Measurements from ENCODE around the gene TRPT1.
"Not testable (repeated sequence)": the region's sequence is repeated elsewhere in the genome, so short reads cannot be mapped to it uniquely, and the experiment has no call there.

The TRPT1 gene

DNA sequence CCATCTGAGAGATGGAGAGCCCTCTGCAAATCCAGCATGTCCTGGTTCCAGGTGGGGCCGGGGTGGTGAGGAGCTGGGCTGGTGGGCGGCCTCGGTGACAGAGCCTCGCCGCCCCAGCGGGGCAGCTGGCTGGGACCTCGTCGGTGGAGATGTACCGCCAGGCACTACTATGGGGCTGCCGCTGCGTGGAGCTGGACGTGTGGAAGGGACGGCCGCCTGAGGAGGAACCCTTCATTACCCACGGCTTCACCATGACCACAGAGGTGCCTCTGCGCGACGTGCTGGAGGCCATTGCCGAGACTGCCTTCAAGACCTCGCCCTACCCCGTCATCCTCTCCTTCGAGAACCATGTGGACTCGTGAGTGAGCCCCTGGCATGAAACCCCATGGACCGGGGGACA lies 32.4 kb upstream of the TRPT1 start:
- no peak for DNase-seq

GRCh38 chr11:64256300-64256699 lies 30.3 kb upstream of the TRPT1 start:
- no peak for DNase-seq

GRCh38 chr11:64255135-64256128 lies 29.4 kb upstream of the TRPT1 start:
- DNase-seq = no peak

GRCh38 chr11:64254326-64254725 lies 28.3 kb upstream of the TRPT1 start:
- DNase-seq = no peak

DNA sequence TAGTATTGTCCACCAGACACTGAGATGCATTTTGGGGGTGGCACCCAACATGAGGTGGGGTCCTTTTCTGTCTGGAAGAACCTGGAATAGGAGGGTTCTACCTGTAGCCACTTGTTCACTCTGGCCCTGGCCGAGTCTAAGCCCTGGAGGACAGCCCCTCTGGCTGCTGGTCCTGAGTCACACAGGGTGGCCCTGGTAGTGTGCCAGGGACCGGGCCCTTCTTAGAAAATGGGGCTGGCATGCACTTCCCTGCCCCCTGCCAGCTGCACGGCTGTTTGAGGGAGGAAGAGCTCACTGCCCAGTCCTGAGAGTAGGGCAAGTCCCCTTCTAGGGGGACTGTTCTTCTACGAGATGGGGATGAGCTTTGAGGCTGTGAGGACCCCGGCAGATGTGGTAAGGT lies 27.5 kb upstream of the TRPT1 start:
- no peak for DNase-seq

DNA sequence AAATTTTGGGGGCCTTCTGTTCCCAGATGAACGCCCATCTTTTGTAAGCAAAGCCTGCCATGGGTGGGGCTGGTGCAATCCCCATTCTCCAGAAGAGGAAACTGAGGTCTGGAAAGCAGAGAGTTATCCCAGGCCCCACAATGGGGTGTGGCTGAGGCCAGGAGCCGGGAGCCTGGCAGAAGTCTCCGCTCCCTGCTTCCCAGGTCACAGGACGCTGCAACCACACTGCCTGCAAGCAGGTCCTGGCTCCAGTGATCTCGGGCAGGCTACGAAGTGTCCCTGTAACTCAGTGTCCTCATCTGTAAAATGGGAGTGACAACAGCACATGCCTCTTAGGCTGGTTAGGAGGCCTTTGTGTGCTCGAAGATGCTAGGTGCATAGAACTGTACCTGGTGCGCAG lies 27.1 kb upstream of the TRPT1 start:
- DNase-seq = no peak

GRCh38 chr11:64252003-64252872 lies 26.3 kb upstream of the TRPT1 start:
- peak; percentile 62 for DNase-seq

DNA sequence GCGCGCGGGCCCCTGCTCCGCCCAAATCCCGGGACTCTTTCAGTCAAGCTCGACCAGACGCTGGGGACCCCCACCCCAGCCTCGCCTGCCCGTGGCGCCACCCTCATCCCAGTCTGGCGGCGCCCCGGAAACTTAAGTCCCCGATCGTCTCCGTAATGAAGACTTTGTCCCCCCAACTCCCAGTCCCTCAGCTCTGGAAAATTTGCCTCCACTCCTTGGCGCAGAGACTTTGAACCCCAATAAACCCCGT lies 25.7 kb upstream of the TRPT1 start:
- DNase-seq = no peak

DNA sequence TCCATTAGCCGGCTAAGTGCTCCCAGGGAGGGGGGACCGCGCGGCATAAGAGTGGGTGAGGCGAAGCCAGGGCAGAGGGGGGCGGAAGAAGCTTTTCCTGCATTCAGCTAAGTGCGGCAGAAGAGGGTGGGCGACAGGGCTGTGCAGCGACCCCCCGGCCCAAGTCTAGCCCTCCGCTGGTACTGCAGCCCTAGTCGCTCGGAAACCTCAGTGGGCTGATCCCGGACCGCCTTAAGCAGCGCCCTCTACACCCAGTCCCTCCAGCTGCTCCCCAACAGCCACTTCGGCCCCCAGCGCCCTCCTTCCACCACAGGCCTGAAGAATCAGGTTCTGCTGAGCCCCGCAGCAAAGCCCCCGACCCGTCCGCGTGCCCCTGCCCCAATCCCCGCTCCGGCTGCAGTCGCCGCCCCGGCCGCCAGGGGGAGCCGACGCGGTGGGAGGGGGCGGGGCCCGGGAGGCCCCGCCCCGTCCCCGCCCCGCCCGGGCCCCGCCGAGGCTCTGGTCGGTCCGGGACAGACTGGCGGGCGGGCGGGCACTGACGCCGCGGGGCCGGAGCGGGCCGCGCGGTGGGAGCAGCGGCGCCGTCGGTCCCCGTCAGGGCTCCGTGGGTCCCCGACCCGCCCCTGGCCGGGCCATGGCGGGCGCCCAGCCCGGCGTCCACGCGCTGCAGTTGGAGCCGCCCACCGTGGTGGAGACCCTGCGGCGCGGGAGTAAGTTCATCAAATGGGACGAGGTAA lies 25.2 kb upstream of the TRPT1 start, which contains the start of gene PLCB3:
Gene PLCB3 (plus strand): TSS at position 515 of the 737 bp plus-strand sequence. CDS start 120 bp downstream, at position 635.
- DNase-seq = peak; percentile 78

GRCh38 chr11:64250415-64251015 lies 24.5 kb upstream of the TRPT1 start:
- DNase-seq = no peak

GRCh38 chr11:64249563-64250414 lies 23.8 kb upstream of the TRPT1 start:
- no peak for DNase-seq

GRCh38 chr11:64249038-64249437 lies 23.1 kb upstream of the TRPT1 start:
- no peak for DNase-seq

GRCh38 chr11:64248578-64248977 lies 22.6 kb upstream of the TRPT1 start:
- DNase-seq = no peak

DNA sequence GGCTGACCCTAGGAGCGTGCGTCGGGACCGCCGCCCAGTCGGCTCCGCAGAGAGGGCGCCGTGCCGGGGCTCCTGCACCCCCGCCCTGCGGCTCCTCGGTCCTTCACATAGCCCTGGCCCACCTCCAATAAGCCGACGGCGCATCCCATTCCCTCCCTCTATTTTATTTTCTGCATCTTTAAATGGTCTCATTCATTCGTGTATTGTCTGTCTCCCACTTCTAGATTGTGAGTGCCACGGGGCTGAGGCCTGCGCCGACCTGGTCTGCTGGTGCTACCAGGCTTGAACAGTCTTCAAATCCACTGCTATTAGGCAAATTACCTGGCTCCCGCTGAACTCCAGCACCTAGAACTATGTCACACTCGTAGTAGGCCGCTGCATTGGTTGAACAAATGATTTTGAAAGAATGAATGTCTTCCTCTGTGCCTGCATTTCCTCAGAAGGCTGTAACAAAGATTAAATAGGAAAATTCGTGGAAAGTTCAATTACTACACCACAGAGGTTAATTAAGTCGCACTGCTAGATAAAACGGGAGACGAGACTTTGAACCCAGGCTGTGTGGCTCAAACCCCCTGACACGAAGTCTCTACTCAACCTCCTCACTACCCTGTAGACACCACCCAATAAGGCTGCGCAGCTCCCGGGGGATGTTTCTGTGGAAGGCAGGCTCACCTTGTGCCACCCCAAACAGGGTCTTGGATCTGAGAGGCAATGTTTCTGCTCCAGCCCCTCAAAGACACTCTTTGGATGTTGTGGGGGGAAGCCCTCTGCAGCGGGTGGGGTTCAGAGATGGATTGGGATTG lies 21.9 kb upstream of the TRPT1 start:
- no peak for DNase-seq

- DNase-seq = peak; percentile 87
Observed at GRCh38 chr11:64246871-64247728, 21.1 kb upstream of the TRPT1 start, which contains the start of gene PPP1R14B. Gene PPP1R14B (minus strand): TSS chr11:64246943. CDS start chr11:64246673, 270 bp downstream.

DNA sequence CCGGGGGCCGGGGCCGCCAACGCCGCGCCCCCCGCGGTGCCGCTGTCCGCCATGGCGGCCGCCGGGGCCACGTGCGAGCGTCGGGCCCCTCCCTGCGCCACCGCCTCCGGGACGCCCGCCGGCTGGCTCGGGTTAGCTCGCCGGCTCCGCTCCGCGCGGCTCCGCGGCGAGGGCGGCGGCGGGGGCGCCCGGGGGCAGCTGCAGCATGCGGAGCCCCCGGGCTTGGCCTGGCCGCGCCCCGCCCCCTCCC lies 20.6 kb upstream of the TRPT1 start:
- DNase-seq = not testable (repeated sequence)

GRCh38 chr11:64245797-64246620 lies 20.0 kb upstream of the TRPT1 start:
- DNase-seq = peak; percentile 85

DNA sequence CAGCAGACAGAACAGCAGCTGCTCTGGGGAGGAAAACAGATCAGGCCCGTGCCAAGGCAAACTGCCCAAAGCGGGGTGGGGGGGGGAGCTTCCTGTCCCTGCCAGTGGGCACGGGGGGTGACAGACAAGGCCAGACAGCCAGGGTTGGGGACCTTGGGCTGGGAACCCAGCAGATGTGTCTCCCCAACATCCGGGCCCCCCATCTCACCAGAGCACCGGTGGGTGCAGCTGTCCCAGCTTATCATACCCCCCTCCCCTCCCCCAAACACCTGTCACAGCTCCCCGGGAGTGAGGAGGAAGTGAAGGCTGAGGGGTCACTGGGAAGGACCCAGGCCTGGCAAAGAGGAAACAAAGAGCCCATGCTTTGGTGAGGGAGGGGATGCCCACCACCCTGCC lies 19.4 kb upstream of the TRPT1 start:
- DNase-seq = peak; percentile 46

- DNase-seq = no peak
Observed at GRCh38 chr11:64244966-64245365, 19.0 kb upstream of the TRPT1 start.

Measured in stimulated activated CD8-positive, alpha-beta memory T cell treated with anti-CD3 and anti-CD28 coated beads, Interleukin-4, amount 100 ng/mL, for 48 hours (primary cell).